Coronary artery (tissue), 2 donors: Measurements from ENCODE around the gene PLEK.

Experiments used
- DNase-seq: peaks from one replicate; pipeline ENCODE4 v3.0.0-alpha.2; 2017; ENCODE audit warnings: low spot score
- H3K27ac ChIP-seq, 2 donors: fragments of 200-600 bp; sonication (generic); one replicate each; pipeline ENCODE4 v1.5.1; 2016 to 2019
- H3K4me3 ChIP-seq: fragments of 200-600 bp; sonication (generic); 2 replicates; pipeline ENCODE4 v1.5.1; 2016; ENCODE audit warnings: mild to moderate bottlenecking, moderate library complexity
- CTCF ChIP-seq: fragments of 200-600 bp; sonication (generic); IDR thresholded peaks from one replicate; pipeline ENCODE4 v1.5.1; 2019; ENCODE audit warnings: antibody characterized with exemption

PLEK gene

GRCh38 chr2:68403199-68403644, 38.1 kb downstream of the PLEK start:
- TF ChIP-seq CTCF: no peak
- DNase-seq: no peak
- Histone ChIP-seq H3K4me3 (no peak overlapping the region), H3K27ac (no peak overlapping the region)

DNA sequence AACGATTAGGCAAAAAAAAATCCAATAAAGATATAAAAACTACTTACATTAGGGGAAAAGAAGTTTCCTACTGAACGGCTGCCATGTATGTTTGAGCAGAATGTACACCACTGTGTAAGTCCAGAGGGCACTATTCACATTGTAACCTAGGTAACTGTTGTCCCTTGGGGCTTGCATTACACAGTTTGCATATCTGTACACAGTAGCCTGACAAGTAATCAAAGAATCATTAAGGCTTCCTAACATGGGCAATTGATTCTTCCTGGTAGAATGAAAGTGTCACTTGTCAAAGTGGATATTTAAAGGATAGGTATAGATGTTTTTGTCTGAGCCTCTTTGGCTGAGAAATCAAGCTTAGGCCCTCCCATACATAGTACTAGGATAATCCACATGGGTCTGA, 39.1 kb downstream of the PLEK start:
- TF ChIP-seq CTCF: no peak
- Histone ChIP-seq H3K27ac (no peak overlapping the region), H3K4me3 (no peak overlapping the region)
- DNase-seq: no peak

GRCh38 chr2:68404893-68405799, 40.1 kb downstream of the PLEK start:
- Histone ChIP-seq H3K27ac (no peak overlapping the region), H3K4me3 (no peak overlapping the region)
- no peak for DNase-seq
- TF ChIP-seq CTCF: no peak

DNA sequence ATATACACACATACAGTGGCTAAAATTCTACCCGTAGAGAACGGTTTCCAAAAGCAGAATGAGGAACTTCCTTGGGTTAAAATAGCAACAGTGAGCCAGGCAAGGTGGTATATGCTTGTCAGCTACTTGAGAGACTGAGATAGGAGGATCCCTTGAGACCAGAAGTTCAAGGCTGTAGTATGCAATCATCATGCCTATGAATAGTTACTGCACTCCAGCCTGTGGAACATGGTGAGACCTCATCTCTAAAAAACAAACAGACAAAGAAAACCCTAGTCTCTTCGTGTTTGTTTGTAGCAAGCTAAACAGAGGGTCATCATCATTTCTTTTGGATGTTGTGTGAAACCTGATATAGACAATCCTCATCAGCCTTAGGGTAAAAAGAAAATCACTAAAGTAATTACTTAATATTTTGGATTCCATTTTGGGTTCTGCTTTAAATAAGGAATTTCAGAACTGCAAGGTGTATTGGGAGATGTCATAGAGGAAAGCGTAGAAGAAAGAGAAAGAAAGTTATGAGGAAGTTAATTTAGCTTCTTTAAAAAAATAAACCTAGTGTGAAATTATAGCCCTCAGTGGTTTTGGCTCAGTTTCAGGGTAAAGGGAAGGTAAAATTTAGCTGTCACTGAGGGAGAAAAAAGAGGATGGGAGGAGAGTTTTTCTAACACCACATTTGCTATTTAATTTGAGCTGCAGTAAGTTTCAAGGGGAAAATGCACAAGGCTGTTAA, 46.5 kb downstream of the PLEK start:
- no peak overlapping the region for H3K27ac ChIP-seq
- no peak for DNase-seq
- H3K4me3 ChIP-seq: no peak overlapping the region
- no peak for TF ChIP-seq CTCF

DNA sequence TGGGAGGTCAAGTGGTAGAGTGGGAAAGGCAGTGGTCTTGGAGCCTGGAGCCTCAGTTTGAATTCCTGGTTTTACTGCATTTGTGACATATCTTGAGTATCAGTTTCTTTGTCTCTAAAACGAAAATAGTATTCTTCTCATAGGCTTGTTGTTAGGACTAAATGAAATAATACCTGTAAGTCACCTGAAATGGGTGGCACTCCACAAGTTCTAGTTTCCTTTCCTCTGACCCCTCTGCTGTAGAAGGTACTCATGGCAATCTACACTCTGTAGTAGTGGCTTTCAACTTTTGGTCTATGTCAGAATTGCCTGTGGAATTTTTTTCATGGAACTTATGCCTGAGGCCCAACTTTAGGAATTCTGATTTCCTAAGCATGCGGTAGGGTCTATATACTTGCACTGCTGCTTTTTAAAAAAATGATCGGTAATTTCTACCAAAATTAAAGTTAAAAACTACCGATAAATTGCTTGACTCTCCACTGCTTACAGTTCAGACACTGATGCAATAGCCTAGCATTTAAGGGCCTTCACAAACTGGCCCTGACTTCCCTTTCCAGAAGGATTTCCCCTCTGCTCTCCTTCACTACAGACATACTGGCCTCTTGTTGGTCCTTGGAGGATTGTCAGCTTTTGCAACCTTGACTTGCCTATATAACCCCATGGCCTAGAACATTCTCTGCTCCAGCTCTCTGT, 47.2 kb downstream of the PLEK start:
- Histone ChIP-seq H3K4me3 (no peak overlapping the region), H3K27ac (no peak overlapping the region)
- DNase-seq: no peak
- no peak for TF ChIP-seq CTCF

GRCh38 chr2:68413466-68413865, 48.4 kb downstream of the PLEK start:
- TF ChIP-seq CTCF: no peak
- no peak overlapping the region for H3K27ac ChIP-seq
- DNase-seq: no peak

More at GRCh38 chr2:68413466-68413865, 48.4 kb downstream of the PLEK start:
- no peak overlapping the region for H3K4me3 ChIP-seq
